Trophoblast cell (in vitro differentiated cells and primary cell): ENCODE measurements around the gene TMEM52.
A peak's percentile ranks its signal among the peaks of the same experiment; 100 is the strongest.

ENCODE experiments used
- DNase-seq, 2 donors: peaks; one replicate each; pipeline ENCODE4 v3.0.0-alpha.2; 2016
- H2AFZ ChIP-seq: 2 replicates; pipeline ENCODE4 v1.6.1; 2013; ENCODE audit warnings: low read length, moderate library complexity, mild to moderate bottlenecking; ENCODE audit not compliant: insufficient read depth, poor library complexity
- H2AK5ac ChIP-seq: 2 replicates; pipeline ENCODE4 v1.6.1; 2013; ENCODE audit warnings: mild to moderate bottlenecking, low read length
- H2BK120ac ChIP-seq: 2 replicates; pipeline ENCODE4 v1.6.1; 2013; ENCODE audit warnings: low read length, mild to moderate bottlenecking, moderate library complexity; ENCODE audit not compliant: insufficient read depth, poor library complexity
- H2BK12ac ChIP-seq: 2 replicates; pipeline ENCODE4 v1.6.1; 2013; ENCODE audit warnings: mild to moderate bottlenecking, low read length, moderate library complexity
- H2BK5ac ChIP-seq: 2 replicates; pipeline ENCODE4 v1.6.1; 2013; ENCODE audit warnings: low read length, low read depth, moderate library complexity, mild to moderate bottlenecking; ENCODE audit not compliant: poor library complexity
- H3K14ac ChIP-seq: 2 replicates; pipeline ENCODE4 v1.6.1; 2013; ENCODE audit warnings: mild to moderate bottlenecking, low read length
- H3K18ac ChIP-seq: 2 replicates; pipeline ENCODE4 v1.6.1; 2013; ENCODE audit warnings: mild to moderate bottlenecking, low read length
- H3K23ac ChIP-seq: 2 replicates; pipeline ENCODE4 v1.6.1; 2013; ENCODE audit warnings: low read length
- H3K27ac ChIP-seq: 2 replicates; pipeline ENCODE4 v1.5.1; 2013; ENCODE audit warnings: low read depth, mild to moderate bottlenecking, inconsistent platforms, low read length, moderate library complexity
- H3K27me3 ChIP-seq: 2 replicates; pipeline ENCODE4 v1.6.1; 2013; ENCODE audit warnings: inconsistent platforms, mild to moderate bottlenecking, low read length, moderate library complexity; ENCODE audit not compliant: insufficient read depth
- H3K36me3 ChIP-seq, 2 experiments: 1 replicate in 1 of 2; 2 replicates in 1 of 2; pipeline ENCODE4 v1.6.1; 2013; ENCODE audit warnings: low read length in 2 of 2, mild to moderate bottlenecking in 2 of 2, moderate library complexity in 1 of 2; ENCODE audit not compliant: insufficient read depth in 2 of 2, control insufficient read depth in 1 of 2
- H3K4ac ChIP-seq: 2 replicates; pipeline ENCODE4 v1.6.1; 2013; ENCODE audit warnings: low read depth, mild to moderate bottlenecking, low read length, moderate library complexity
- H3K4me1 ChIP-seq, 2 experiments: 1 replicate in 1 of 2; 2 replicates in 1 of 2; pipeline ENCODE4 v1.6.1; 2013; ENCODE audit warnings: low read length in 2 of 2, mild to moderate bottlenecking in 2 of 2, moderate library complexity in 1 of 2; ENCODE audit not compliant: insufficient read depth in 2 of 2, control insufficient read depth in 1 of 2
- H3K4me2 ChIP-seq: 2 replicates; pipeline ENCODE4 v1.6.1; 2013; ENCODE audit warnings: inconsistent platforms, mild to moderate bottlenecking, low read length, moderate library complexity
- H3K4me3 ChIP-seq: 2 replicates; pipeline ENCODE4 v1.5.1; 2013; ENCODE audit warnings: mild to moderate bottlenecking, low read depth, low read length, inconsistent platforms
- H3K79me1 ChIP-seq: one replicate; pipeline ENCODE4 v1.6.1; 2013; ENCODE audit warnings: low read length
- H3K79me2 ChIP-seq: 2 replicates; pipeline ENCODE4 v1.6.1; 2013; ENCODE audit warnings: low read length, mild to moderate bottlenecking; ENCODE audit not compliant: control insufficient read depth, insufficient read depth, poor library complexity
- H3K9ac ChIP-seq: 2 replicates; pipeline ENCODE4 v1.6.1; 2013; ENCODE audit warnings: mild to moderate bottlenecking, low read length
- H3K9me3 ChIP-seq: 2 replicates; pipeline ENCODE4 v1.6.1; 2013; ENCODE audit warnings: low read depth, mild to moderate bottlenecking, control low read depth, inconsistent platforms, low read length; ENCODE audit not compliant: insufficient read depth
- H4K12ac ChIP-seq: 2 replicates; pipeline ENCODE4 v1.6.1; 2013; ENCODE audit warnings: low read depth, mild to moderate bottlenecking, low read length, moderate library complexity
- H4K8ac ChIP-seq: 2 replicates; pipeline ENCODE4 v1.6.1; 2013; ENCODE audit warnings: low read depth, mild to moderate bottlenecking, low read length, moderate library complexity
- H4K91ac ChIP-seq: one replicate; pipeline ENCODE4 v1.6.1; 2013; ENCODE audit warnings: low read depth, mild to moderate bottlenecking, low read length, moderate library complexity
- WGBS: extraction: QIAGEN DNeasy Blood & Tissue Kit; methylation state at CpG from one replicate; pipeline ENCODE4 v1.1.7; 2013; ENCODE audit warnings: missing lambda C conversion rate; ENCODE audit not compliant: insufficient read length, insufficient coverage; ENCODE audit errors: extremely low coverage; 5-methylcytosine and 5-hydroxymethylcytosine counted together

Gene TMEM52

DNA sequence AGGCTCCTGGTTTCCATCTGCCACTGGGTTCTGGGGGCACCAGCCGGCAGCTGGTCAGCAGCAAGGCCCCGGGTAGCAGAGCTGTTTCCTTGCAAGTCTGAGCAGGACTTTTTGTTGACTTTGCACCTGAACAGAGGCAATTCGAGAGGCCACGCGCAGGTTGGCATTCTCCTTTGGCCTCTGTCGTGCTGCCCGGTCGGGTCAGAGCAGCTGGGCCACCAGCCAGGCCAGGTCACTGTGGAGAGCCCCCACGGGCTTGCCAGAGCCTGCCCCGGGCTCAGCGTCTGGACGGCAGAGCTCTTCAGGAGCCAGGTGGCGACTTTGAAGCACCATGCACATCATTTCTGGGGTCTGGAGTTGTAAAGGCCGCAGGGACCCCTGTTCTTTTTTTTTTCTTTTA, 28.4 kb upstream of the TMEM52 start:
- Histone ChIP-seq H3K4ac (no peak overlapping the region), H3K18ac (no peak overlapping the region), H3K36me3 (no peaks in the 10 kb centered on the region), H3K9me3 (no peaks in the 10 kb centered on the region), H3K14ac (no peak overlapping the region), H3K27ac (no peak overlapping the region), H4K8ac (no peak overlapping the region), H3K4me2 (no peak overlapping the region), H3K9ac (no peak overlapping the region), H2BK120ac (no peak overlapping the region), H2AFZ (no peak overlapping the region), H3K79me2 (no peaks in the 10 kb centered on the region), H4K91ac (no peak overlapping the region), H4K12ac (no peak overlapping the region), H3K23ac (no peak overlapping the region), H3K4me3 (no peak overlapping the region), H2AK5ac (no peak overlapping the region), H3K27me3 (no peaks in the 10 kb centered on the region), H3K79me1 (no peaks in the 10 kb centered on the region), H3K4me1 (peaks cover 0 to 1% of the 10 kb centered on the region in 2 experiments), H2BK5ac (no peak overlapping the region), H2BK12ac (no peak overlapping the region)
- WGBS = no CpG with 5 or more reads among the region's 14 CpGs
- DNase-seq = no peak

- no peak overlapping the region for H3K18ac ChIP-seq
- peaks cover 0 to 1% of the 10 kb centered on the region in 2 experiments for H3K4me1 ChIP-seq
- H4K91ac ChIP-seq = no peak overlapping the region
- no peak for DNase-seq
- H4K8ac ChIP-seq = no peak overlapping the region
- H3K27me3 ChIP-seq = no peaks in the 10 kb centered on the region
- no peaks in the 10 kb centered on the region for H3K79me1 ChIP-seq
- no peak overlapping the region for H3K4me3 ChIP-seq
- H4K12ac ChIP-seq = no peak overlapping the region
- H3K23ac ChIP-seq = no peak overlapping the region
- no peak overlapping the region for H2AK5ac ChIP-seq
- no peaks in the 10 kb centered on the region for H3K36me3 ChIP-seq
- H2BK5ac ChIP-seq = no peak overlapping the region
- no peak overlapping the region for H3K4ac ChIP-seq
- no peak overlapping the region for H3K9ac ChIP-seq
- H3K14ac ChIP-seq = no peak overlapping the region
- no peak overlapping the region for H2AFZ ChIP-seq
- WGBS = no CpG with 5 or more reads among the region's 11 CpGs
- no peak overlapping the region for H2BK120ac ChIP-seq
- no peaks in the 10 kb centered on the region for H3K9me3 ChIP-seq
- H3K79me2 ChIP-seq = no peaks in the 10 kb centered on the region
- H3K27ac ChIP-seq = no peak overlapping the region
- H2BK12ac ChIP-seq = no peak overlapping the region
- H3K4me2 ChIP-seq = no peak overlapping the region
These were observed 27.5 kb upstream of the TMEM52 start for GRCh38 chr1:1946540-1946939.

GRCh38 chr1:1945782-1946393, 26.8 kb upstream of the TMEM52 start:
- H3K36me3 ChIP-seq = no peaks in the 10 kb centered on the region
- no peak overlapping the region for H4K8ac ChIP-seq
- H2BK5ac ChIP-seq = no peak overlapping the region
- WGBS = no CpG with 5 or more reads among the region's 29 CpGs
- peaks cover 0 to 1% of the 10 kb centered on the region in 2 experiments for H3K4me1 ChIP-seq
- no peaks in the 10 kb centered on the region for H3K27me3 ChIP-seq
- no peak overlapping the region for H3K4ac ChIP-seq
- H3K14ac ChIP-seq = no peak overlapping the region
- no peaks in the 10 kb centered on the region for H3K79me1 ChIP-seq
- H4K91ac ChIP-seq = no peak overlapping the region
- no peak overlapping the region for H3K27ac ChIP-seq
- no peak overlapping the region for H3K23ac ChIP-seq
- H2AK5ac ChIP-seq = no peak overlapping the region
- peak overlapping the region; percentile 20 for H3K4me3 ChIP-seq
- no peaks in the 10 kb centered on the region for H3K9me3 ChIP-seq
- H3K4me2 ChIP-seq = no peak overlapping the region
- no peak overlapping the region for H3K9ac ChIP-seq
- no peak overlapping the region for H3K18ac ChIP-seq
- H4K12ac ChIP-seq = no peak overlapping the region
- no peak overlapping the region for H2BK120ac ChIP-seq
- no peak overlapping the region for H2BK12ac ChIP-seq
- H2AFZ ChIP-seq = no peak overlapping the region
- no peak for DNase-seq
- no peaks in the 10 kb centered on the region for H3K79me2 ChIP-seq

GRCh38 chr1:1943834-1944570, 24.9 kb upstream of the TMEM52 start:
- DNase-seq = peak; percentile 41 to 71
- Histone ChIP-seq H3K27me3 (no peaks in the 10 kb centered on the region), H3K9ac (no peak overlapping the region), H2AFZ (no peak overlapping the region), H3K36me3 (no peaks in the 10 kb centered on the region), H3K9me3 (no peaks in the 10 kb centered on the region), H4K91ac (no peak overlapping the region), H3K27ac (no peak overlapping the region), H3K4me3 (peak overlapping the region; percentile 51), H3K14ac (no peak overlapping the region), H2BK5ac (no peak overlapping the region), H4K8ac (no peak overlapping the region), H4K12ac (no peak overlapping the region), H3K4me1 (peaks cover 0 to 1% of the 10 kb centered on the region in 2 experiments), H2BK12ac (no peak overlapping the region), H2BK120ac (no peak overlapping the region), H3K23ac (no peak overlapping the region), H3K4ac (no peak overlapping the region), H3K4me2 (peak overlapping the region; percentile 66), H3K79me2 (no peaks in the 10 kb centered on the region), H3K18ac (no peak overlapping the region), H2AK5ac (no peak overlapping the region), H3K79me1 (no peaks in the 10 kb centered on the region)
- no CpG with 5 or more reads among the region's 37 CpGs for WGBS
